Measurements from ENCODE around the gene AGBL4. TPM values are rescaled to one million over a fixed set of nuclear protein-coding genes. Genes with fewer than 3 reads are reported as not detected.

AGBL4 gene
- total and polyA plus RNA-seq, 7 donors = 0.01 to 0.05 TPM; not detected in 5

DNA sequence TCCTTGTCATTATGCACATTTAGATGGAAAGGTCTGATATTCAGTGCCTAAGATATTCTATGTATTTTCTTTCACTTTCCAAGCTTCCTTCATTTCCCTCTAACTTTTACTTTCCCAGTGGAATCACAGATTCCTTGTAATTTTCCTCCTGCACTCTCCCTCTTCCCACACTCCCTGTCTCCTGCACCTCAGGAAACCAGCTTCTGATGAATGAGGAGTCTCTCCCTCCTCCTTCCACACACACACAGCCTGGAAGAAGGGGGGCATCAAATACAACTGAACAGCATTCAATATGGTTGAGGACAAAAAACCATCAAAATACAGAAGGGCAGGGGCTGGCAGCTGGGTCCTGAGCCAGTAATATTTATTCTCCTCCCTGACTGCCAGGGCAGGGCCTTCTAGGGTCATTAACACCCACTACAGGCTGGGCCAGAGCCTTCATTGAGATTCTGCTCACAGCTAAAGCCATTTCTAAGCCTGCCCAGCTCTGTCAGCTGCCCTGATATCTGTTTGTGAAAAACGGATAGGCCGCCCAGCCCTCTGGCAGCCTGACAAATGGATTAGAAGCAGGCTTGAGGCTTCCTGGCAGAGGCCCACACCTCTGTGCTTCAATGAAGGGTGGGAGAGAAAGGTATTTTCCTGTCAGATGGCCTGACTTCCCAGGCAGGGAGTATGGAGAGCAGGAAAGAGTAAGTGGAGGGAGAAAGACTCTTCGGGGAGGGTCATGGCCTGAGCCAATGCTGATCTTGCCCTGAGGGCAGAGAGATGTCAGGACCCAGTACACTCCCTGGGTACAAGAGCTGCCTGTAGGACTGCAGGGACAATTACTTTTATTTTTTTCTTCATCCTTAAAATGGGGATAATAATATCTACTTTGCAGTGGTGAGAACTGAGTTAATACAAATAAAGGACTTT lies 1412.9 kb downstream of the AGBL4 start:
- H3K4me3 ChIP-seq = no peak overlapping the region
- WGBS, 3 donors = 32 to 47% (median 40%) methylated on average over 3 of the region's 3 CpGs
- no peak overlapping the region for H3K27ac ChIP-seq
- H3K27me3 ChIP-seq (ENCODE audit: insufficient read depth in 3 of 3, low read length in 2 of 3) = no peaks in the 10 kb centered on the region
- H3K36me3 ChIP-seq (ENCODE audit: insufficient read depth in 1 of 2, low read depth in 1 of 2) = no peaks in the 10 kb centered on the region
- TF ChIP-seq, protein P1, sequence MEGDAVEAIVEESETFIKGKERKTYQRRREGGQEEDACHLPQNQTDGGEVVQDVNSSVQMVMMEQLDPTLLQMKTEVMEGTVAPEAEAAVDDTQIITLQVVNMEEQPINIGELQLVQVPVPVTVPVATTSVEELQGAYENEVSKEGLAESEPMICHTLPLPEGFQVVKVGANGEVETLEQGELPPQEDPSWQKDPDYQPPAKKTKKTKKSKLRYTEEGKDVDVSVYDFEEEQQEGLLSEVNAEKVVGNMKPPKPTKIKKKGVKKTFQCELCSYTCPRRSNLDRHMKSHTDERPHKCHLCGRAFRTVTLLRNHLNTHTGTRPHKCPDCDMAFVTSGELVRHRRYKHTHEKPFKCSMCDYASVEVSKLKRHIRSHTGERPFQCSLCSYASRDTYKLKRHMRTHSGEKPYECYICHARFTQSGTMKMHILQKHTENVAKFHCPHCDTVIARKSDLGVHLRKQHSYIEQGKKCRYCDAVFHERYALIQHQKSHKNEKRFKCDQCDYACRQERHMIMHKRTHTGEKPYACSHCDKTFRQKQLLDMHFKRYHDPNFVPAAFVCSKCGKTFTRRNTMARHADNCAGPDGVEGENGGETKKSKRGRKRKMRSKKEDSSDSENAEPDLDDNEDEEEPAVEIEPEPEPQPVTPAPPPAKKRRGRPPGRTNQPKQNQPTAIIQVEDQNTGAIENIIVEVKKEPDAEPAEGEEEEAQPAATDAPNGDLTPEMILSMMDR (IDR thresholded peaks at IDR 0.05) = no peak
- DNase-seq (no peak), ATAC-seq (no peak)
- no peaks in the 10 kb centered on the region for H3K9me3 ChIP-seq
- no peaks in the 10 kb centered on the region for H3K4me1 ChIP-seq
- intact Hi-C loops (cut with DNase I) = no loop called here

DNA sequence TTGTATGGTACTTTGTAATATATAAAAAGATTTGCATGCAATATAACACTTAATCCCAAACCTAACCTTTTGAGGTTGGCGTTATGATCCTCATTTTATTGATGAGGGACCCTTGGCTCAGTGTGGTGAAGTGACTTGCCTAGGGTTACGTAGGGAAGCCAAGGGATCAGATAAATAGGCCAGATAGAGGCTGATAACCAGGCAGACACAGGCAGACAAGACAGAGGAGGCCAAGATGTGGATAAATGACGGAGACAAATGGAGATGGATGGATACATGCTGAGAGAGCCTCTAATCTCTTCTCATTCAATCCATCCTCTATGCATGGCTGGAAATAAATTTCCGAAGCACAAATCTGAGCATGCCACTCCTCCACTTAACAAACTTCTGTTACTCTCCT lies 1414.9 kb downstream of the AGBL4 start:
- ATAC-seq (no peak), DNase-seq (no peak)
- Histone ChIP-seq H3K36me3 (ENCODE audit: insufficient read depth in 1 of 2, low read depth in 1 of 2) (no peaks in the 10 kb centered on the region), H3K4me3 (no peak overlapping the region), H3K9me3 (no peaks in the 10 kb centered on the region), H3K4me1 (no peaks in the 10 kb centered on the region), H3K27ac (no peak overlapping the region), H3K27me3 (ENCODE audit: insufficient read depth in 3 of 3, low read length in 2 of 3) (no peaks in the 10 kb centered on the region)
- TF ChIP-seq, protein P1 (IDR thresholded peaks at IDR 0.05) = no peak
- intact Hi-C loops (cut with DNase I) = no loop called here
- WGBS, 3 donors = 75 to 88% (median 79%) methylated on average over 4 of the region's 4 CpGs

DNA sequence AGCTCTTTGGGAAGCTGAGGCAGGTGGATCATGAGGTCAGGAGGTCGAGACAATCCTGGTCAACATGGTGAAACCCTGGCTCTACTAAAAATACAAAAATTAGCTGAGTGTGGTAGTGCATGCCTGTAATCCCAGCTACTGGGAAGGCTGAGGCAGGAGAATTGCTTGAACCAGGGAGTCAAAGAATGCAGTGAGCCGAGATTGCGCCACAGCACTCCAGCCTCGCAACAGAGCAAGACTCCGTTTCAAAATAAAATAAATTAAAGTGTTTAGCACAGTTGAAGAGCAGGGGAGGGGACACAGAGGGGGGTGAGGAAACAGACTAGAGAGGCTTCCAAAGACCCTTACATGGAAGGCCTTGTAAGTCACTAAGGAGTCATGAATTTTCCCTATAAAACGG lies 1420.5 kb downstream of the AGBL4 start:
- TF ChIP-seq, protein P1 (IDR thresholded peaks at IDR 0.05) = no peak
- no peaks in the 10 kb centered on the region for H3K9me3 ChIP-seq
- no peak for DNase-seq
- H3K4me1 ChIP-seq = no peaks in the 10 kb centered on the region
- intact Hi-C loops (cut with DNase I) = no loop called here
- H3K27me3 ChIP-seq (ENCODE audit: insufficient read depth in 3 of 3, low read length in 2 of 3) = peaks cover 0 to 5% (median 0%) of the 10 kb centered on the region in 3 donors
- H3K4me3 ChIP-seq = no peak overlapping the region
- H3K27ac ChIP-seq = no peak overlapping the region
- WGBS, 3 donors = 75 to 84% (median 81%) methylated on average over 6 of the region's 6 CpGs
- no peak for ATAC-seq
- no peaks in the 10 kb centered on the region for H3K36me3 ChIP-seq (ENCODE audit: insufficient read depth in 1 of 2, low read depth in 1 of 2)

DNA sequence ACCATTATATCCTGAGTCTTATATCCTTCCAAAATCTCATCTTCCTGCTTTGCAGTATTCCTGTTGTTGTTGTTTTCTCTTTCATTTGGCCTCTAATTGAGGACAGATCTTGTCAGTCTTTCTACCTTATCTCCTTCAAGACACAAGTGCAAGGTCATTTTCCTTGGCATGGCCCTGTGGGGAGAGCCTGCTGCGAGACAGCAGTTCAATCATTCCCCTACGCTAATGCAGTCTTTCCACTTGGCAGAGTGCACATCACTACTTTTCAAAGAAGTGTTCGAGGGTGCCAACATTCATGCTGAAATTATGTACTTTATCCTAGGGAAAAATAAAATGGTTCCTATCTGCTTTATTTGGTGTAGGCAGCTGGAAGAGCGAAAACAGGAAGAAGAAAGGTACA lies 1421.4 kb downstream of the AGBL4 start:
- Histone ChIP-seq H3K27me3 (ENCODE audit: insufficient read depth in 3 of 3, low read length in 2 of 3) (peaks cover 0 to 5% (median 0%) of the 10 kb centered on the region in 3 donors), H3K36me3 (ENCODE audit: insufficient read depth in 1 of 2, low read depth in 1 of 2) (no peaks in the 10 kb centered on the region), H3K4me1 (no peaks in the 10 kb centered on the region), H3K4me3 (no peak overlapping the region), H3K27ac (no peak overlapping the region), H3K9me3 (no peaks in the 10 kb centered on the region)
- TF ChIP-seq, protein P1 (IDR thresholded peaks at IDR 0.05) = no peak
- no peak for ATAC-seq
- intact Hi-C loops (cut with DNase I) = no loop called here
- 62 to 83% (median 64%) methylated on average over 4 of the region's 4 CpGs for WGBS, 3 donors
- DNase-seq = no peak

Data from psoas muscle (tissue), 8 donors.